Stimulated activated effector memory CD8-positive, alpha-beta T cell treated with anti-CD3 and anti-CD28 coated beads, Interleukin-12 subunit alpha, Interleukin-12 subunit beta, amount 100 ng/mL, for 72 hours (primary cell): Measurements from ENCODE around the gene ARPP19.
"Not testable (repeated sequence)": the region's sequence is repeated elsewhere in the genome, so short reads cannot be mapped to it uniquely, and the experiment has no call there.

Experiments
- ATAC-seq: fragments of 150-1000 bp; cut with Tn5 transposase; 2 replicates; pipeline ENCODE4 v1.10.0; 2021
- DNase-seq, 2 donors: peaks; one replicate each; pipeline ENCODE4 v3.0.0; 2021 to 2022; ENCODE audit warnings: low spot score in 2 of 2
- H3K27ac Mint-ChIP-seq: one replicate; pipeline ENCODE4 v1.8.0; 2022; ENCODE audit warnings: mild to moderate bottlenecking, mixed read lengths
- H3K36me3 Mint-ChIP-seq: one replicate; pipeline ENCODE4 v1.8.0; 2022; ENCODE audit warnings: mild to moderate bottlenecking, mixed read lengths
- H3K4me1 Mint-ChIP-seq: one replicate; pipeline ENCODE4 v1.8.0; 2022; ENCODE audit warnings: mixed read lengths
- H3K4me3 Mint-ChIP-seq: one replicate; pipeline ENCODE4 v1.8.0; 2022; ENCODE audit warnings: mild to moderate bottlenecking, mixed read lengths
- H3K9me3 Mint-ChIP-seq: one replicate; pipeline ENCODE4 v1.8.0; 2022; ENCODE audit warnings: mixed read lengths

Gene ARPP19

GRCh38 chr15:52528564-52529340 lies 40.1 kb downstream of the ARPP19 start, which contains the start of gene MYO5A:
Gene MYO5A, minus strand, starts transcription at chr15:52528880. Its CDS starts 74 bp downstream, at chr15:52528806.
- Mint-ChIP-seq H3K27ac (peak within 1 kb of the TSS; percentile 93), H3K4me3 (peak within 1 kb of the TSS; percentile 89), H3K9me3 (no peaks in the 10 kb centered on the region), H3K36me3 (peaks cover 5% of the 10 kb centered on the region), H3K4me1 (peaks cover 38% of the 10 kb centered on the region)
- ATAC-seq: peak; percentile 92
- peak; percentile 70 to 89 for DNase-seq

- Mint-ChIP-seq H3K4me1 (peaks cover 44% of the 10 kb centered on the region), H3K4me3 (peak overlapping the region; percentile 89), H3K27ac (peak overlapping the region; percentile 93), H3K9me3 (no peaks in the 10 kb centered on the region), H3K36me3 (peaks cover 5% of the 10 kb centered on the region)
- DNase-seq (peak; percentile 41 to 75), ATAC-seq (peak; percentile 40)
These were observed 40.8 kb downstream of the ARPP19 start for GRCh38 chr15:52527911-52528563.

- peak overlapping the region; percentile 89 for H3K4me3 Mint-ChIP-seq
These were observed 41.5 kb downstream of the ARPP19 start for GRCh38 chr15:52527196-52527910.

GRCh38 chr15:52524223-52525136 lies 44.4 kb downstream of the ARPP19 start:
- Mint-ChIP-seq H3K9me3 (no peaks in the 10 kb centered on the region), H3K27ac (no peak overlapping the region), H3K4me3 (no peak overlapping the region), H3K4me1 (peaks cover 56% of the 10 kb centered on the region), H3K36me3 (peaks cover 5% of the 10 kb centered on the region)
- DNase-seq: no peak
- no peak for ATAC-seq

More at GRCh38 chr15:52527196-52527910, 41.5 kb downstream of the ARPP19 start:
- peaks cover 5% of the 10 kb centered on the region for H3K36me3 Mint-ChIP-seq
- H3K9me3 Mint-ChIP-seq: no peaks in the 10 kb centered on the region
- no peak for DNase-seq
- peak overlapping the region; percentile 93 for H3K27ac Mint-ChIP-seq
- no peak for ATAC-seq
- H3K4me1 Mint-ChIP-seq: peaks cover 49% of the 10 kb centered on the region

- H3K36me3 Mint-ChIP-seq: peaks cover 5% of the 10 kb centered on the region
- peaks cover 60% of the 10 kb centered on the region for H3K4me1 Mint-ChIP-seq
- no peak for DNase-seq
- H3K27ac Mint-ChIP-seq: no peak overlapping the region
- ATAC-seq: no peak
- no peak overlapping the region for H3K4me3 Mint-ChIP-seq
- H3K9me3 Mint-ChIP-seq: no peaks in the 10 kb centered on the region
These were observed 45.2 kb downstream of the ARPP19 start for GRCh38 chr15:52523647-52524046.

- no peaks in the 10 kb centered on the region for H3K9me3 Mint-ChIP-seq
- peaks cover 4% of the 10 kb centered on the region for H3K36me3 Mint-ChIP-seq
- DNase-seq: no peak
- no peak overlapping the region for H3K27ac Mint-ChIP-seq
- peaks cover 60% of the 10 kb centered on the region for H3K4me1 Mint-ChIP-seq
- H3K4me3 Mint-ChIP-seq: no peak overlapping the region
- ATAC-seq: no peak
These were observed 45.6 kb downstream of the ARPP19 start for GRCh38 chr15:52523192-52523591.

GRCh38 chr15:52521682-52522081 lies 47.1 kb downstream of the ARPP19 start:
- H3K9me3 Mint-ChIP-seq: no peaks in the 10 kb centered on the region
- no peak overlapping the region for H3K4me3 Mint-ChIP-seq
- H3K36me3 Mint-ChIP-seq: no peaks in the 10 kb centered on the region
- peaks cover 47% of the 10 kb centered on the region for H3K4me1 Mint-ChIP-seq
- no peak overlapping the region for H3K27ac Mint-ChIP-seq
- ATAC-seq: no peak
- no peak for DNase-seq

GRCh38 chr15:52520421-52520820 lies 48.4 kb downstream of the ARPP19 start:
- H3K36me3 Mint-ChIP-seq: no peaks in the 10 kb centered on the region
- ATAC-seq (no peak), DNase-seq (no peak)
- no peaks in the 10 kb centered on the region for H3K9me3 Mint-ChIP-seq
- H3K4me1 Mint-ChIP-seq: peaks cover 41% of the 10 kb centered on the region
- no peak overlapping the region for H3K4me3 Mint-ChIP-seq
- H3K27ac Mint-ChIP-seq: no peak overlapping the region

- Mint-ChIP-seq H3K27ac (no peak overlapping the region), H3K4me1 (peaks cover 33% of the 10 kb centered on the region), H3K4me3 (no peak overlapping the region), H3K36me3 (no peaks in the 10 kb centered on the region), H3K9me3 (no peaks in the 10 kb centered on the region)
- DNase-seq (no peak), ATAC-seq (no peak)
These were observed 50.1 kb downstream of the ARPP19 start for GRCh38 chr15:52518487-52519371.

- DNase-seq: no peak
- H3K27ac Mint-ChIP-seq: no peak overlapping the region
- H3K4me3 Mint-ChIP-seq: no peak overlapping the region
- H3K9me3 Mint-ChIP-seq: no peaks in the 10 kb centered on the region
- H3K4me1 Mint-ChIP-seq: peaks cover 19% of the 10 kb centered on the region
- no peak for ATAC-seq
- H3K36me3 Mint-ChIP-seq: no peaks in the 10 kb centered on the region
These were observed 51.8 kb downstream of the ARPP19 start for GRCh38 chr15:52517014-52517413.

GRCh38 chr15:52515343-52515742 lies 53.5 kb downstream of the ARPP19 start:
- no peak for DNase-seq
- Mint-ChIP-seq H3K36me3 (no peaks in the 10 kb centered on the region), H3K4me3 (no peak overlapping the region), H3K27ac (no peak overlapping the region), H3K9me3 (no peaks in the 10 kb centered on the region), H3K4me1 (peaks cover 20% of the 10 kb centered on the region)
- no peak for ATAC-seq

- no peak overlapping the region for H3K4me3 Mint-ChIP-seq
- H3K4me1 Mint-ChIP-seq: peaks cover 24% of the 10 kb centered on the region
- no peak for ATAC-seq
These were observed 54.3 kb downstream of the ARPP19 start for GRCh38 chr15:52514482-52514881.

GRCh38 chr15:52512869-52513268 lies 56.0 kb downstream of the ARPP19 start:
- not testable (repeated sequence) for DNase-seq, H3K27ac Mint-ChIP-seq, H3K9me3 Mint-ChIP-seq, H3K4me3 Mint-ChIP-seq, ATAC-seq, H3K36me3 Mint-ChIP-seq
- H3K4me1 Mint-ChIP-seq: peaks cover 29% of the 10 kb centered on the region

More at GRCh38 chr15:52514482-52514881, 54.3 kb downstream of the ARPP19 start:
- H3K27ac Mint-ChIP-seq: no peak overlapping the region
- no peaks in the 10 kb centered on the region for H3K36me3 Mint-ChIP-seq
- no peaks in the 10 kb centered on the region for H3K9me3 Mint-ChIP-seq
- no peak for DNase-seq

- Mint-ChIP-seq H3K36me3 (no peaks in the 10 kb centered on the region), H3K4me1 (peaks cover 34% of the 10 kb centered on the region), H3K4me3 (no peak overlapping the region), H3K9me3 (no peaks in the 10 kb centered on the region), H3K27ac (peak overlapping the region; percentile 33)
- no peak for DNase-seq
- ATAC-seq: no peak
These were observed 57.7 kb downstream of the ARPP19 start for GRCh38 chr15:52511084-52511483.
